NCI-H524 (cell line): ENCODE measurements around the gene FAM135A.
A peak's percentile ranks its signal among the peaks of the same experiment; 100 is the strongest.
"Not testable (repeated sequence)": the region's sequence is repeated elsewhere in the genome, so short reads cannot be mapped to it uniquely, and the experiment has no call there.

ENCODE experiments used
- DNase-seq, 2 experiments: peaks; one replicate each; lab custom pipeline; 2025; lab: John Stamatoyannopoulos, UW

Gene FAM135A

DNA sequence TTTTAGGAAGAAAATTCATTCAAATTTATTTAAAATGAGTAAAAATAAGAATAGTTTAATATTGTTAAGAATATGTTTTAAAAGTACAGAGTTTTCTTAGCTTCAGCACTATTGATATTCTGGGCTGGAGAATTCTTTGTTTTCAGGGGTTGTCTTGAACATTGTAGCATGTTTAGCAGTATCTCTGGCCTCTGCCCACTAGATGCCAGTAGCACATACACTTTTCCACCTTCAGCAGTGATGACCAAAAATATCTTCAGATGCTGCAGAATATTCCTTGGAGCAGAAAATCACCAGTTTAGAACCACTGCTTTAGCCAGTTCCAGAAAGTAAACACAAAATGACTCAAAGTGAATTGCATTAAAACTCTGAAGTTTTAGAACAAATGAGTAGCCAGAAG, 134.0 kb downstream of the FAM135A start:
- peak in 1 of 2 experiments; percentile 27 for DNase-seq

DNA sequence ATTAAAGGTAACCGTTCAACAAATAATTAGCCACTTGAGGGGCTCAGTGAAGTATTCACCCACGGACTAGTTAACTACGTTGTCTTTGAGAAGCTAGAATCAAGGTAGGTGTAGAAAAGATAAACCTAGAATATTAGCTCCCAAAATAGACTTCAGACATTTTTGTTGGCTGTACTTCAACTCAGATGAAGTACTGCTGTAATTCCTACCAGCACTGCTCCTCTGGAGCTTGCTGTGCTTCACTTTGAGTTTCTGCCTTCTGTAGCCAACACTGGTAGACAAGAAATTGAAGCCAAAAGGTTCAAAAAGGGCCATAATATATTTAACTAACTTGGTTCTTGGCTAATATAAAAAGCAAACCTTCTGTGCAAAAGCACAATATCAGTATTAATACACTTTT, 134.6 kb downstream of the FAM135A start:
- no peak for DNase-seq

DNA sequence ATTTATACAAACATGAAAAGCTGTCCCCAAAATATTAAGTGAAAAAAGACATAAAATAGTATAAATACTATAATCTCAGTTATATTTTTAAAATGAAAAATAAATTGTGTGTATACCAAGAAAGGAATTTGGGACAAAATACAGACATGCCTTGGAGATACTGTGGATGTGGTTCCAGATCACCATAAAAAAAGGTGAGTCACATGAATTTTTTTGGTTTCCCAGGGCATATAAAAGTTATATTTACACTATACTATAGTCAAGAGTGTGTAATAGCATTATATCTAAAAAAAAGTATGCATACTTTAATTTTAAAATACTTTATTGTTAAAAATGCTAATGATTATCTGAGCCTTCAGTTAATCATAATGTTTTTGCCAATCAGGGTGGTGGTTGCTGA, 136.0 kb downstream of the FAM135A start:
- DNase-seq, result no peak

DNA sequence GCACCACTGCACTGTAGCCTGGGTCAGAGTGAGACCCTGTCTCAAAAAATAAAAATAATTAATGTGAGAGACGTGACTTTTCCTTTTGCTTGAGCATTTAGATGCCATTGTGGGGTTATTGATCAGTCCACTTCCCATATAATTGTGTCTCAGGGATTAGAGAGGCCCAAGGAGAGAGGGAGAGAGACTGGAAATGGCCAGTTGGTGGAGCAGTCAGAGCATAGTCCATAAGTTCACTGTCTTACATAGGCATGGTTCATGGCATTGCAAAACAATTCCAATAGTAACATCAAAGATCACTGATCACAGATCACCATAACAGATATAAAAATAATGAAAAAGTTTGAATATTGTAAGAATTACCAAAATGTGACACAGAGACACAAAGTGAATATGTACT, 138.3 kb downstream of the FAM135A start:
- DNase-seq, result no peak

DNA sequence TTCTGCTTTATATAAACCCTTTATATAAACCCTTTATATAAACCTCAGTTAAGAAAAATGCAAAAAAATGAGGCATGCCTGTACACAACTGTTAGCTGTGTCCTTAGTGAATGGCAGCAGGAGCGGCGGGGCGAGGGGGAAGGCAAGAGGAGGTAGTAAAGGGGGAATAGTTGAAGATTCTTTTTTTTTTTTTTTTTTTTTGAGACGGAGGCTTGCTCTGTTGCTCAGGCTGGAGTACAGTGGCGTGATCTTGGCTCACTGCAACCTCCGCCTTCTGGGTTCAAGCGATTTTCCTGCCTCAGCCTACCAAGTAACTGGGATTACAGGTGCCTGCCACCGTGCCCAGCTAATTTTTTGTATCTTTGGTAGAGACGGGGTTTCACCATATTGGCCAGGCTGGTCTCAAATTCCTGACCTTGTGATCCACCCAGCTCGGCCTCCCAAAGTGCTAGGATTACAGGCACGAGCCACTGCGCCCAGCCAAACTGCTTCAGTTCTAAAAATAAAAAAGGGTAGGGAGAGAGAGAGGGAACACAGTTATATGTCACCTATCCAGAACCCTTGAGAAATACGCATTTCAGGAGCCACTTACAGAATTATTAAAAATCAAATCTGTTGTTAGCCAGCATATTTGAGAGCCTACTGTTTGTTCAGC, 139.1 kb downstream of the FAM135A start:
- not testable (repeated sequence) for DNase-seq

DNA sequence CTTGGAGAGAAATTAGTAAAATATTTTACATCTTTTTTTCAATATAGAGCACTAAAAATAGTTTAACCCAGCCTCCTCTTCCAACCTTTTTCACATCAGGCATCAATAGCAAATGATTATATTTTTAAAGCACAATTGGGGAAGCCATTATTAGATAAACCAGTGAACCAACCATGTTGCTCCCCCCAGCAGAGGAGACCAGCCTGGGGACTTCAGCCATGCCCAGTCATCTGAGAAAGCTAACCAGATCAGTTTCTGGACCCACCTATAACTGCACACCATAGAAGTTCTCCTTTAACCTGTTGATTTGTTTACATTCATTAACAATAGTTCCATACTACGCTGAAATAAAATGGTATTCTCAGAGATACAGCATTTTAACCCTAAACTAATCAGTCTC, 139.7 kb downstream of the FAM135A start:
- DNase-seq, result no peak

DNA sequence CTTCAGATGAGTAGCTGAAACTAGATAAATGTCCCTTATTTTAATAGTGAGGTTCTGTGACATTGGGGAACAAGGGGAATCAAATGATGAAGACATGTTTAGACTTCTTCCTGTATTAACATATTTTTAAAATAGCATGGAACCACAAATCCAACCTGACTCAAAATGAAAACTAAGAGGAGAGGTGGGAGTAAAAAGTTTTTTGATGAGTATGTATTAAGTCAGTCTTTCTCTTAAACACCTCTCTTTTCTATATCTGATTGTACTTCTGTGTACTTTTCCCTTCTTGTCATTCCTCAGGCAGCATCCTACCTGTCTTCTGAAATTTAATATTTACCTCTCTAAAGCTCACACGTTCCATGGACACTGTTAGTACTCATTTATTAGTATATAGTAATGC, 144.7 kb downstream of the FAM135A start:
- DNase-seq, result no peak

DNA sequence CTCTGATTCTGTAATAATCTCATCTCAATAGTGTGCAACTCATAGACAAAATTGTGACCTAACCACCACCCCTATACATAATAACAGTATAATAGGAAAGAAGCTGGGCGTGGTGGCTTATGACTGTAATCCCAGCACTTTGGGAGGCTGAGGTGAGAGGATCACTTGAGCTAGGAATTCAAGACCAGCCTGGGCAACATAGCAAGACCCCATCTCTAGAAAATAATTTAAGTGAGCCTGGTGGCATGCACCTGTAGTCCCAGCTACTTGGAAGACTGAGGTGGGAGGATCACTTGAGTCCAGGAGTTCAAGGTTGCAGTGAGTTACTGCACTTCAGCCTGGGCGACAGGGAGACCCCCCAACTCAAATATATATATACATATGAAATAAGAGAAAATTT, 149.1 kb downstream of the FAM135A start:
- not testable (repeated sequence) for DNase-seq

DNA sequence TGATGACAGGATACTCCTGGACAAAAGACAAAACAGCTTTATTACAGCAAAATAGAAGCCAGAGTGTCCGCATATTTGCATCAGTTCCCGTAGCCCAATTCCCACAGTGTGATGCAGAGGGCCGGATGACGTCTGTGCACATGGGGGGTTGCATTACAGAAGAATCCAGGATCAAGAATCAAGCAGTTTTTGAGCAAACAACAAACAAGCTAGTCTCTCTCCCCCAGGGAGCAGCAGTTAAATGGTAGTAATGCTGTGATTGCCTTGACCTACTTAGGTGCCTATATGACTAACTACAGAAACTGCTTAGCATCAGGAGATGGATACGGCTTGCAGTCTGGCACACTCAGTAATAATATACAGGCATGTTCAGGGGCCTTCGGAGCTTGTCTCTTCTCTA, 150.2 kb downstream of the FAM135A start:
- no peak for DNase-seq

DNA sequence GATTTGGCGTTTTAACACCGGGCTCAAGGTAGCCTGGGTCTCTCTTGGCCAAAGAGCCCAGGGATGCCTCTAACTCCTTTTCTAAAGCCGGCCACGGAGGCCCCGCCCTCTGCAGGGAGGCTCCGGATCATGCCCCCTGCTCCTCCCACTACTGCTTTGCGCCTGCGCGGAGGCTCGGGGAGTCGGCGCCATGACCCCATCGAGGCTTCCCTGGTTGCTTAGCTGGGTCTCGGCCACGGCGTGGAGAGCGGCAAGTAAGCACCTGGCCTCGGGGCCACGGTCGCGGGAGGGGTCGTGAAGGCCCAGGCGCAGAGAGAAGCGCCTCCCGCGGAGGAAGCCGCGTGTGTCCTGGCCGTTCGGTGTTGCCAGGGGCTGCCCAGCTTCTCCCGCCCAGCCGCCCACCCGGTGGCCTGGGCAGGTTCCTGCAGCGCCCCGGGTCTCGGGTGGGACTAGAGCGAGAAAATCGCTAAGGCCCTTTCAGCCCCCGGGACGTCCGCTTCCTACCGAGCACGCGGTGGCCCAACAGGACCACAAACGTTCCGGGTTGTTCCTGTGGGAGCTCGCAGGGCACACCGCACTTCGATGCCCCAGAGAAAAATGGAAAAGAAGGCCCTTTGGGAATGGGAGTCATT, 153.6 kb downstream of the FAM135A start, which contains the start of gene SDHAF4:
Gene SDHAF4, plus strand, starts transcription at position 180 of the 632 bp plus-strand sequence. Its CDS starts 11 bp downstream, at position 191.
- DNase-seq, result peak; percentile 84 to 89

DNA sequence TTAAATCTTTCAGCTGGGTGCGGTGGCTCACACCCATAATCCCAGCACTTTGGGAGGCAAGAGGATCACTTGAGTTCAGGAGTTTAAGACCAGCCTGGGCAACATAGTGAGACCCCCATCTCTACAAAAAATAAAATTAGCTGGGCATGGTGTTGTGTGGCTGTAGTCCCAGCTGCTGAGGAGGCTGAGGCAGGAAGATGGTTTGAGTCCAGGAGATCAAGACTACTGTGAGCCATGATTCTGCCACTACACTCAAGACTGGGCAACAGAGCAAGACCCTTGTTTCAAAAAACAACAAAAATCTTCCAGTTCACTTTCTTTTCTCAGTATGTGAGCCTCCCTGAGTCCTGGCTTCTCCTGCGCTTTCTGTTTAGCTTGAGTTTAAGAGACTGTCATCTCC, 161.3 kb downstream of the FAM135A start:
- no peak for DNase-seq

DNA sequence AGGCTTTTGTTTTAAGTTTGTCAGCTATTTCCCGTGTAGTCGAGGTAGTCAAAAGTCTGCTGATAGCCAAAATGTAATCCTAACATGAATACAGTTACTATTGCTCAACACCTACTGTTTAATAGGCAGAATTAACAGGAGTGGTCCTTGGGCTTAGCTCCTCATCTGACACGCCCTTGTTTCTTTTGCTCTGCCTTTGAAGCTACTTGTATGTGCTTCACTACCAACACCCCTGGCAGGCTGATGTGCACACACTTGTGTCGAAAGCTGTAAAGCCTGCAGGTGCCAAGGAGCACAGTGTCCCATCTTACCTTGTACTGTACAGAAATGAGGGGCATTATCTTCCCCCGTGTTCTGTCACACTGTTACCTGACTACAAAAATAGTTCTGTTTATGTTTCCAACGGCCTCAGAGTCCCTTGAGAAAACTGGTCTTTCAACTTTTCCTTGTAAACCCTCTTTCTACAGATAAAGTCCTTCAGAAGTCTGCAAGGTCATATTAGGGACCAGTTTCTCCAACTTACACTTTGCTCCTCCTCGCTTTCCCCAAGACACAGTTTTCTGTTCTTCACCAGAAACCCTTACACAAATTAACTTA, 162.7 kb downstream of the FAM135A start:
- no peak for DNase-seq

DNA sequence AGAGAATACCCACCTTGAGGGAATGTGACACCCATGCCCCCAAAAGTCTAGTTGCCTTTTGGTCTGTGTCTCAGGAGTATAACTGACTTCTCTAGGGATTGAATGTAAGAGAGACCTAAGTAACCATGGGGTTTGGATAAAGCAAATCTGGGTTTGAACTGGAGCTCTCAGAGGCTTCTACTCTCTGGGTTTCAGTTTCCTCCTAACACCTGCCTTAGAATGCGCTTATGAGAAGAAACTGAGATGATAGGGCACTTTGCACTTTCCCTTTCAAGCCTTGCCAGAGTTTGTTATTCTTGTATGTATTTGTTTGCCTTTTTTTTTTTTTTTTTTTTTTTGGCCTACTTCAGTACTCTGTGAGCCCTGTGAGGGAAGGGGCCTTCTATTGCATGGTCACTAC, 172.8 kb downstream of the FAM135A start:
- DNase-seq, result no peak

DNA sequence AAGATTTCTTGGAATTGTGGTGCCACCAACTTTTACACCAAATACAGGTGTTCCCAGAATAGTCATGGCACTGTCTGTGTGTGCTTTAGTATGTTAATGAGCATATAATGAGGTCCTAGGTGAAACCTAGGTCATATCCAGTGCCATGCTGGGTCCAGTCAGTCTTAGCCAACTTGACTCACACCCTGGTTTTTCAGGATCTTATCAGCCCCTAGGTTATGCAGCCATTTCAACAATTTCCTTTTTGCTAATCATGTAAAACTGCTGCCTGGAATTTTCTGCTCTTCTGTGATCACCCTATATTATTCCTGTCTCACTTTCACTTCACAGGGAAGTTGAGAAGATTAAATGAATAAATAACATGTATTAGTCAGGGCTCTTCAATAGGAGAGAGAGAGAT, 177.1 kb downstream of the FAM135A start:
- no peak for DNase-seq

DNA sequence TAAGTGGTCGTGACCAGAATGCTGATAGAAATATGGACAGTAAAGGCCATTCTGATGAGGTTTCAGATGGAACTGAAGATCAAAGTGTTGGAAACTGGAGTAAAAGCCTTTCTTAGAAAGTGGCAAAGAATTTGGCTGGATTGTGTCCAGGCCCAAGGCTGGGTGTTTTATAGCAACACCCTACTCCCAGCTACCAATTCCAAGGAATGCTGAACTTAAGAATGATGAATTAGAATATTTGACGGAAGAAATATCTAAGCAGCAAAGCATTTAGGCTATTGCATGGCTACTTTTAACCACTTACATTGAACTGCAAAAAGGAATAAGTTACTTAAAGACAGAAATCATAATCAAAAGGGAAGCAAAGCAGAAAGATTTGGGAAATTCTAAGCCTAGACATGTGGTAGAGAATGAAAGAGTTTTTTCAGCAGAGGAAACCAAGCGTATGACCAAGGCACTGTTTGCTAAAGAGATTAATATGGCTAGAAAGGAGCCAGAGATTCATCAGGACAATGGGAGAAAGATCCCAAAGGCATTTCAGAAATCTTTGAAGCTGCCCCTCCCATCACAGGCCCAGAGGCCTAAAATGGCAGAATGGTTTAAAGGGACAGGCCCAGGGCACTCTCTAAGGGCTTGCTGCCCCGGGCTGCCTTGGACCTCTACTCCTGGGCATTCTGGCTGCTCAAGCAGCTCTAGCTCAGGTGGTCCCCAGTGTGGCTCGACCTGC, 179.2 kb downstream of the FAM135A start:
- DNase-seq, result no peak

DNA sequence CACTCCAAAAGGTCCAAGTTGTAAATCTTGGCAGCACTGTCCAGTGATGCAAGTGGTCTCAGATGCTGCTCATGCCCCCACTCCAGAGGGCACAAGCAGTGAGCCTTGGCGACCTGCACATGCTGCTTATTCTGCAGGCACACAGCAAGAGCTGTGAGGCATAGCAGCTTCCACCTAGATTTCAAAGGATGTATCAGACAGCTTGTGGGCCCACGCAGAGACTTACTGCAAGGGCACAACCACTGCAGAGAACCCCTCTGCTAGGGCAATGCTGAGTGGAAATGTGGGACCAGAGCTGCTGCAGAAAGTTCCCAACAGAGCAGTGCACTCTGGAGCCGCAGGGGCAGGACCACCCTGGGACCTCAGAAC, 179.8 kb downstream of the FAM135A start:
- DNase-seq, result no peak

DNA sequence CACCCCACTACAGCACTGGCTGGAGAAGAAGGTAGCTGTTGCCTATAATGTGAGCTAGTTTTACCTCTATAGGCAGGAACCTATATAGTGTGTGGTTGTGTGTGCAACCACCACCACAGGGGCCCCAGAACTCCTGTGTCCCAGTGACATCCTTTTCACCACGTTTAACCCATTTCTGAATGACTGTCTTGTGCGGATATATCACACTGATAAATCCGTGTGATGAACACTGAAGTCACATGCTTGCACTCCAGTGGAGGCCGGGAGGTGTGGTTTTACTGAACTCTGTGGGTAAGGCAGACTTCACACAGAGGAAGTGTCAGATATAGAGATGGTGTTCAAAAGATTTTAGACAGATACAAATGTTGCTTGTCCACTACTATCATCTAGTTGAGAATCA, 185.9 kb downstream of the FAM135A start:
- no peak for DNase-seq

DNA sequence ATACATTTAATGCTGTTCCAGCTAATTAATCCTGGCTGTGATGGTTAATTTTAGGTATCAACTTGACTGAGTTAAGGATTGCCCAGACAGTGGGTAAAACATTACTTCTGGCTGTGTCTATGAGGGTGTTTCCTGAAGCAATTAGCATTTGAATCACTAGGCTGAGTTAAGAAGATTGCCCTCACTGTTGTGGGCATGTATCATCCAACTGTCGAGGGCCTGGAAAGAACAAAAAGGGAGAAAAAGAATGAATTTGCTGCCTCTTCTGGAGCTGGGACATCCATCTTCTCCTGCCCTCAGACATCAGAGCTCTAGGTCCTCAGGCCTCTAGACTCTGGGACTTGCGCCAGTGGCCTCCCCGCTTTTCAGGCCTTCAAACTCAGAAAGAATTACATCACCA, 187.7 kb downstream of the FAM135A start:
- DNase-seq, result no peak

DNA sequence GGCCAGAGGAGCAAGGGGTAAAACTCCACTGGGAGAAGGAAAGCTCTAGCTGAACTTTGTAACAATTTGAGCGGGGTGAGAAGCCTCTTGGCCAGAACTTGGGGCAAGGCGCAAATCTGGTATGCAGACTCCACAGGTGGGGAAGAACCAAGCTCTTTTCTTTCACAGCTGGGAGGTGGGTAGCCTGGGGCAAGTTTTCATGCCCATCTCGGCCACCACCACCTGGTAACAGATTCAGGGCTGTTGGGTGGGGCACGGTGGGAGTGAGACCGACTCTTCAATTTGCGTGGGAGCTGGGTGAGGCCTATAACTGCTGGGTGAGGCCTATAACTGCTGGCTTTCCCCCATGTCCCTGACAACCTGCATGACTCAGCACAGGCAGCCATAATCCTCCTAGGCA, 190.9 kb downstream of the FAM135A start:
- DNase-seq, result no peak

DNA sequence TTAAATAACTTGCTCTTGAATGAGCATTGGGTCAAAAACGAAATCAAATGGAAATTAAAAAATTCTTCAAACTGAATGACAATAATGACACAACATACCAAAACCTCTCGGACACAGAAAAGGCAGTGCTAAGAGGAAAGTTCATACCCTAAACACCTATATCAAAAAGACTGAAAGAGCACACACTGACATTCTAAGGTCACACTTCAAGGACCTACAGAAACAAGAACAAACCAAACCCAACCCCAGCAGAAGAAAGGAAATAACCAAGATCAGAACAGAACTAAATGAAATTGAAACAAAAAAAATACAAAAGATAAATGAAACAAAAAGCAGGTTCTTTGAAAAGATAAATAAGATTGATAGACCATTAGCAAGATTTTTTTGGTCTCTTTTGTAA, 194.1 kb downstream of the FAM135A start:
- not testable (repeated sequence) for DNase-seq

DNA sequence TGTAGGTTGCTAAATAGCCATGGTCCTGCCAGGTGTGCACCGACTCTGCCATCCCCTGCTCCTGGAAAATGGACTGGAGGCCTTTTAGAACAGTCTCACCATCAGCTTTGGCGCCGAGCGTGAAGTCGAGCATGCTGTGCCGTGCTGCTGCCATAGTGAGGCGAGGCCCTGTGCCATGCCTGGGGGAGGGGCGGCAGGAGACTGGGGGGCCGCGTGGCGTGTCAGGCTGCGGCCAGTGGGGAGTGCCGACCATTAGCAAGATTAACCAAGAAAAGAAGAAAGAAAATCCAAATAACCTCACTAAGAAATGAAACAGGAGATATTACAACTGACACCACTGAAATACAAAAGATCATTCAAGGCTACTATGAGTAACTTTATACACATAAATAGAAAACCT, 195.9 kb downstream of the FAM135A start:
- DNase-seq, result not testable (repeated sequence)
